Left cardiac atrium (tissue), 4 donors: Measurements from ENCODE around the gene ANKRD34B. TPM values are rescaled to one million over a fixed set of nuclear protein-coding genes. Genes with fewer than 3 reads are reported as not detected.

Experiments used
- ATAC-seq, 2 donors: fragments of 200-7000 bp; cut with Tn5 transposase; one replicate each; pipeline ENCODE4 v1.9.1; 2020; ENCODE audit warnings: mild to moderate bottlenecking in 2 of 2, moderate library complexity in 2 of 2
- DNase-seq: peaks from one replicate; pipeline ENCODE4 v3.0.0-alpha.2; 2020
- intact Hi-C, 2 donors: fragments of 100-400 bp; cut with DNase I; formaldehyde crosslinking; loops; one replicate each; pipeline versions ENCODE4 v1.14.1 to v1.15.1; 2022 to 2023
- total RNA-seq, 2 donors: library from RNA; stranded (reverse); fragmentation: NEBNext Ultra II Directional; extraction: Animal tissue kit (Norgen Biotek cat#: 25700); gene quantifications; one replicate each; pipeline ENCODE4 v1.2.1, GENCODE V29; 2021
- donor health status: DM: no; HTN: yes; CAD: no.
- donor health status: DM: no; HTN: yes; CAD: no; lungs with severe emphysema.
- donor health status: DM: yes; HTN: yes; CAD: no.
- donor health status: Dilated cardiomyopathy.

The ANKRD34B gene
- total RNA-seq, 2 donors from 2014 or later, result 0.06 TPM; not detected in 1

GRCh38 chr5:80577707-80578106 lies 7.6 kb upstream of the ANKRD34B start:
- ATAC-seq (no peak), DNase-seq (no peak)
- intact Hi-C loops, result no loop called here

- ATAC-seq (no peak), DNase-seq (no peak)
- intact Hi-C loops, result no loop called here
Observed at GRCh38 chr5:80576383-80576782, 6.3 kb upstream of the ANKRD34B start.

- no peak for ATAC-seq
- DNase-seq, result no peak
- intact Hi-C loops, result no loop called here
Observed at GRCh38 chr5:80573062-80573461, 3.0 kb upstream of the ANKRD34B start.

- DNase-seq (no peak), ATAC-seq (no peak)
- intact Hi-C loops, result no loop called here
Observed at GRCh38 chr5:80569086-80569960, 757 bp downstream of the ANKRD34B start.

- intact Hi-C loops, result no loop called here
Observed at GRCh38 chr5:80568251-80568650, 1.8 kb downstream of the ANKRD34B start.

GRCh38 chr5:80566711-80567259 lies 3.3 kb downstream of the ANKRD34B start:
- ATAC-seq (no peak), DNase-seq (no peak)
- intact Hi-C loops, result no loop called here

More at GRCh38 chr5:80568251-80568650, 1.8 kb downstream of the ANKRD34B start:
- no peak for DNase-seq
- no peak for ATAC-seq

- intact Hi-C loops, result no loop called here
- ATAC-seq, result no peak
- no peak for DNase-seq
Observed at GRCh38 chr5:80565330-80565729, 4.8 kb downstream of the ANKRD34B start.

- ATAC-seq (no peak), DNase-seq (no peak)
- intact Hi-C loops, result no loop called here
Observed at GRCh38 chr5:80559244-80559643, 10.8 kb downstream of the ANKRD34B start.

GRCh38 chr5:80555099-80555498 lies 15.0 kb downstream of the ANKRD34B start:
- no peak for DNase-seq
- intact Hi-C loops, result no loop called here
- no peak for ATAC-seq

GRCh38 chr5:80554646-80555045 lies 15.4 kb downstream of the ANKRD34B start:
- no peak for DNase-seq
- intact Hi-C loops, result no loop called here
- no peak for ATAC-seq

- intact Hi-C loops, result no loop called here
- ATAC-seq (no peak), DNase-seq (no peak)
Observed at GRCh38 chr5:80541392-80541791, 28.7 kb downstream of the ANKRD34B start.

- ATAC-seq (no peak), DNase-seq (no peak)
- intact Hi-C loops, result no loop called here
Observed at GRCh38 chr5:80540691-80541090, 29.4 kb downstream of the ANKRD34B start.

- intact Hi-C loops, result no loop called here
- ATAC-seq (no peak), DNase-seq (no peak)
Observed at GRCh38 chr5:80516826-80517225, 53.3 kb downstream of the ANKRD34B start.

GRCh38 chr5:80509362-80509761 lies 60.7 kb downstream of the ANKRD34B start:
- no peak for ATAC-seq
- DNase-seq, result no peak
- intact Hi-C loops, result no loop called here

- intact Hi-C loops, result no loop called here
- DNase-seq, result no peak
- ATAC-seq, result no peak
Observed at GRCh38 chr5:80508844-80509243, 61.2 kb downstream of the ANKRD34B start.

GRCh38 chr5:80507663-80508062 lies 62.4 kb downstream of the ANKRD34B start:
- no peak for DNase-seq
- intact Hi-C loops, result no loop called here
- ATAC-seq, result no peak

Other genes starting within 250 kb of the ANKRD34B start
- 10 to 100 TPM; 37.7 to 45.5 TPM for gene ZFYVE16, start 162.2 kb downstream of the ANKRD34B start, total RNA-seq
- gene FAM151B, start 82.2 kb downstream of the ANKRD34B start, total RNA-seq, result 1 to 10 TPM; 2.5 to 2.9 TPM
- 10 to 100 TPM; 10.9 to 11.5 TPM for gene MSH3, start 84.4 kb upstream of the ANKRD34B start, total RNA-seq
- 10 to 100 TPM in 1 of 2 donors, 1 to 10 TPM in 1; 4.5 to 11.5 TPM for gene DHFR, start 84.7 kb upstream of the ANKRD34B start, total RNA-seq